NB4 (cell line): ENCODE data around the gene AGBL4.

Experiments used
- MYC ChIP-seq: IDR thresholded peaks from 2 replicates; pipeline ENCODE4 v1.6.1; 2011; ENCODE audit warnings: low read depth, low read length
- POLR2A ChIP-seq: IDR thresholded peaks from 2 replicates; pipeline ENCODE4 v1.6.1; 2011; ENCODE audit warnings: mild to moderate bottlenecking; ENCODE audit not compliant: insufficient read length; ENCODE audit errors: extremely low read depth
- TF ChIP-seq, protein P1 (sequence below): IDR thresholded peaks from one replicate; pipeline ENCODE4 v1.5.1; 2012; ENCODE audit warnings: low read depth, low read length

DNA sequence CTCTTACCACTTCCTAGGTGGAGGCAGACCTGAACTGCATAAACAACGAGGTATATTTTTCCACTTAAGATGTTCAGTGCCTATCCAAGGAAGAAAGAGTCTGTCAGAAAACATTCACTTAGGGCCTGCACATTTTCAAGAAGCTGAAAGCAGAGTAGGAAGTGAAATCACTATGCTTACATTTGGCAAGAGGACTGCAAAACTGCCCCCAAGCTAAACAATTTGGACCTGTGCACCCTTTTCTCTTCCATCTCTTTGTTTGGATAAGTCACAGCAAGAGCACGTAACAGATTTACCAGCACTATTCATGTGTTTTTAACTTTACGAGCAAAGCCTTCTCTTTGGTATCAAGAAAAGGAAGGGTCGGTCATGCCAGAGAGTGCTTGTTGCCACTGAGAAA lies 1233.9 kb downstream of the AGBL4 start:
- TF ChIP-seq, protein P1, sequence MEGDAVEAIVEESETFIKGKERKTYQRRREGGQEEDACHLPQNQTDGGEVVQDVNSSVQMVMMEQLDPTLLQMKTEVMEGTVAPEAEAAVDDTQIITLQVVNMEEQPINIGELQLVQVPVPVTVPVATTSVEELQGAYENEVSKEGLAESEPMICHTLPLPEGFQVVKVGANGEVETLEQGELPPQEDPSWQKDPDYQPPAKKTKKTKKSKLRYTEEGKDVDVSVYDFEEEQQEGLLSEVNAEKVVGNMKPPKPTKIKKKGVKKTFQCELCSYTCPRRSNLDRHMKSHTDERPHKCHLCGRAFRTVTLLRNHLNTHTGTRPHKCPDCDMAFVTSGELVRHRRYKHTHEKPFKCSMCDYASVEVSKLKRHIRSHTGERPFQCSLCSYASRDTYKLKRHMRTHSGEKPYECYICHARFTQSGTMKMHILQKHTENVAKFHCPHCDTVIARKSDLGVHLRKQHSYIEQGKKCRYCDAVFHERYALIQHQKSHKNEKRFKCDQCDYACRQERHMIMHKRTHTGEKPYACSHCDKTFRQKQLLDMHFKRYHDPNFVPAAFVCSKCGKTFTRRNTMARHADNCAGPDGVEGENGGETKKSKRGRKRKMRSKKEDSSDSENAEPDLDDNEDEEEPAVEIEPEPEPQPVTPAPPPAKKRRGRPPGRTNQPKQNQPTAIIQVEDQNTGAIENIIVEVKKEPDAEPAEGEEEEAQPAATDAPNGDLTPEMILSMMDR = no peak
- TF ChIP-seq POLR2A (no peak), MYC (no peak)
